Dendritic cell treated with granulocyte-macrophage colony-stimulating factor and Interleukin-4, amounts not matched to agents 40 ng/mL and 50 ng/mL, for 4 days (primary cell): Measurements from ENCODE around the gene MCF2L2.

Experiments used
- H3K27ac Mint-ChIP-seq: one replicate; pipeline ENCODE4 v1.8.0; 2022; ENCODE audit warnings: mild to moderate bottlenecking, mixed read lengths
- H3K27me3 Mint-ChIP-seq: one replicate; pipeline ENCODE4 v1.8.0; 2022; ENCODE audit warnings: mild to moderate bottlenecking, mixed read lengths
- H3K36me3 Mint-ChIP-seq: one replicate; pipeline ENCODE4 v1.8.0; 2022; ENCODE audit warnings: low read depth, mixed read lengths
- H3K4me1 Mint-ChIP-seq: one replicate; pipeline ENCODE4 v1.8.0; 2022; ENCODE audit warnings: low read depth, mixed read lengths
- H3K4me3 Mint-ChIP-seq: one replicate; pipeline ENCODE4 v1.8.0; 2022; ENCODE audit warnings: mild to moderate bottlenecking, moderate library complexity, mixed read lengths
- H3K9me3 Mint-ChIP-seq: one replicate; pipeline ENCODE4 v1.8.0; 2022; ENCODE audit warnings: mixed read lengths
- intact Hi-C: fragments of 100-400 bp; cut with micrococcal nuclease; formaldehyde crosslinking; loops from one replicate; pipeline ENCODE4 v1.15.0; 2022

MCF2L2 gene

GRCh38 chr3:183328823-183329222, 99.6 kb downstream of the MCF2L2 start:
- Mint-ChIP-seq H3K4me3 (no peak overlapping the region), H3K27me3 (peaks cover 8% of the 10 kb centered on the region), H3K27ac (no peak overlapping the region), H3K9me3 (no peaks in the 10 kb centered on the region), H3K36me3 (no peaks in the 10 kb centered on the region), H3K4me1 (peaks cover 24% of the 10 kb centered on the region)
- intact Hi-C loops: no loop called here

- Mint-ChIP-seq H3K27ac (no peak overlapping the region), H3K9me3 (no peaks in the 10 kb centered on the region), H3K36me3 (no peaks in the 10 kb centered on the region), H3K4me1 (peaks cover 25% of the 10 kb centered on the region), H3K4me3 (no peak overlapping the region), H3K27me3 (peaks cover 8% of the 10 kb centered on the region)
- intact Hi-C loops: no loop called here
Measured at GRCh38 chr3:183328164-183328563, 100.3 kb downstream of the MCF2L2 start.

GRCh38 chr3:183327343-183327742, 101.1 kb downstream of the MCF2L2 start:
- Mint-ChIP-seq H3K4me1 (peaks cover 25% of the 10 kb centered on the region), H3K4me3 (no peak overlapping the region), H3K36me3 (no peaks in the 10 kb centered on the region), H3K27me3 (peaks cover 8% of the 10 kb centered on the region), H3K9me3 (no peaks in the 10 kb centered on the region), H3K27ac (no peak overlapping the region)
- intact Hi-C loops: no loop called here

DNA sequence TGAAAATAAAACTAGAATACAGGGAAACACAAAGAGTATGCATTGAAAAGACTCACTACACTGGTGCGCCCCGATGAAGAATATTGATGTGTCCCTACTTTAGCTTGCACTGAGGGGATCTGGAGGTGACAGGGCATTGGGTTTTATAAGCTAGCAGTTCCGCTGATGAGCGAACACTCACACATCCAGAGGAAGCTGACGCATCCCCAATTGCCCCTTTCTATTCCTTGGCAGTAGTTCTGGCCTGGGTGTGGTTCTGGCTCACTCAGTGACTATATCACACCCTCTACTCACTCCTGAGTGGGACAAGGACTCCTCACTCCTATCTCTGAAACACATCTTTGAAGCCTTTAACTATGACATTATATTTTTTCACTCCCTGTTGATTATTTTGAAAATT, 104.3 kb downstream of the MCF2L2 start:
- H3K4me1 Mint-ChIP-seq: peaks cover 22% of the 10 kb centered on the region
- no peaks in the 10 kb centered on the region for H3K36me3 Mint-ChIP-seq
- no peak overlapping the region for H3K4me3 Mint-ChIP-seq
- H3K9me3 Mint-ChIP-seq: no peaks in the 10 kb centered on the region
- peaks cover 4% of the 10 kb centered on the region for H3K27me3 Mint-ChIP-seq
- H3K27ac Mint-ChIP-seq: no peak overlapping the region
- intact Hi-C loops: no loop called here

- intact Hi-C loops: no loop called here
- Mint-ChIP-seq H3K4me3 (no peak overlapping the region), H3K27me3 (no peaks in the 10 kb centered on the region)
Measured at GRCh38 chr3:183319371-183319770, 109.0 kb downstream of the MCF2L2 start.

DNA sequence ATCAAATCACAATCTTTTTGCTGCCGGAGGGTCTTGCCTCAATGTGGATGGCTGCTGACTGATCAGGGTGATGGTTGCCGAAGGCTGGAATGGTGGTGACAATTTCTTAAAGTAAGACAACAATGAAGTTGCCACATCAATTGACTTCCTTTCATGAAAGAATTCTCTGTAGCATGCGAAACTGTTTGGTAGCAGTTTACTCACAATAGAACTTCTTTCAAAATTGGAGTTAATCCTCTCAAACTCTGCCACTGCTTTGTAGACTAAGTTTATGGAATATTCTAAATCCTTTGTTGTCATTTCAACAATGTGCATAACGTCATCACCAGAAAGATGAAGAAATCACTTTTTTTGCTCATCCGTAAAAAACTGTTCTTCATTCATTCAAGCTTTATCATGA, 109.5 kb downstream of the MCF2L2 start:
- Mint-ChIP-seq H3K9me3 (no peaks in the 10 kb centered on the region), H3K4me3 (no peak overlapping the region), H3K27ac (no peak overlapping the region), H3K4me1 (peaks cover 24% of the 10 kb centered on the region), H3K27me3 (no peaks in the 10 kb centered on the region), H3K36me3 (no peaks in the 10 kb centered on the region)
- intact Hi-C loops: no loop called here

More at GRCh38 chr3:183319371-183319770, 109.0 kb downstream of the MCF2L2 start:
- no peak overlapping the region for H3K27ac Mint-ChIP-seq
- no peaks in the 10 kb centered on the region for H3K36me3 Mint-ChIP-seq
- H3K4me1 Mint-ChIP-seq: peaks cover 25% of the 10 kb centered on the region
- no peaks in the 10 kb centered on the region for H3K9me3 Mint-ChIP-seq

DNA sequence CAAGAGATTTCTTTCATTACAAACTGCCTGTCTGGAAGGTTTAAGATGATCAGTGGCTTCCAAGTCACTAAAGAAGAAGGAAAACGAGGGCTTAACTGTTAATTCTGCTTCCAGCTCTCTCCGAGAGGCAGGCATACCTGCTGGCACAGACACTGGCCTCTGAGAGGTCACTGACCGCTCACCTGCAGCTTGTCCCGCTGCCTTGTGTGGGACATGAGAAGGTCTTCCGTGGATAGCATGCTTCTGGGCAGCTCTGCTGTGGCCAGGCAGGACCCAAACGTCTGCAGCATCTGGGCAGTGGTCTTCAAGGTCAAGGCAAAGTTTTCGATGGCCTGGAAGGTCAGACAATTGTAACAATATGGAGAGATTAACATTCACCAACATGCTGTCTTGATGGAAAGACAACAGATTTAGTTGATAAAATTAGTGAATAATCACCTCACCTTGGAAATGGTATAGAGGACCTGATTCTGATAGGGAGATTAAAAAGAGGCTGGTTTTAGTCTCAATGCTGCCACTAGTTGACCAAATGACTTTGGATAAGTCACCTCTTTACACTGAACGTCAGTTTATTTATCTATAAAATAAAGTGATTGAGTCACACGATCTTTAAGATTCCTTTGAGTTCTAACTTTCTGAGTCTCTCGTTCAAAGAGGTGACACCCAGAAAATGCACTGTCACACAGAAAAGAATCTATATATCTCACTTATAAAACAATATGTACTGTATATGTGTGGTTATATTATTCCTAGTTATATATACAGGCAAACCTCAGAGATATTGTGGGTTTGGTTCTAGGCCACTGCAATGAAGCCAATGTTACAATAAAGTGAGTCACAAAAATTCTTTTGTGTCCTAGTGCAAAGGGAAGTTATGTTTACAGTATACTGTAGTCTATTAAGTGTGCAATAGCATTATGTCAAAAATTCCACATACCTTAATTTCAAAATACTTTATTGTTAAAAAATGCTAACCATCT, 110.2 kb downstream of the MCF2L2 start:
- Mint-ChIP-seq H3K27ac (no peak overlapping the region), H3K4me1 (peaks cover 30% of the 10 kb centered on the region), H3K9me3 (no peaks in the 10 kb centered on the region), H3K27me3 (no peaks in the 10 kb centered on the region), H3K36me3 (no peaks in the 10 kb centered on the region), H3K4me3 (no peak overlapping the region)
- intact Hi-C loops: no loop called here

- Mint-ChIP-seq H3K27me3 (no peaks in the 10 kb centered on the region), H3K9me3 (no peaks in the 10 kb centered on the region), H3K36me3 (no peaks in the 10 kb centered on the region), H3K4me3 (no peak overlapping the region), H3K4me1 (peaks cover 39% of the 10 kb centered on the region), H3K27ac (no peak overlapping the region)
- intact Hi-C loops: no loop called here
Measured at GRCh38 chr3:183317271-183317670, 111.1 kb downstream of the MCF2L2 start.

DNA sequence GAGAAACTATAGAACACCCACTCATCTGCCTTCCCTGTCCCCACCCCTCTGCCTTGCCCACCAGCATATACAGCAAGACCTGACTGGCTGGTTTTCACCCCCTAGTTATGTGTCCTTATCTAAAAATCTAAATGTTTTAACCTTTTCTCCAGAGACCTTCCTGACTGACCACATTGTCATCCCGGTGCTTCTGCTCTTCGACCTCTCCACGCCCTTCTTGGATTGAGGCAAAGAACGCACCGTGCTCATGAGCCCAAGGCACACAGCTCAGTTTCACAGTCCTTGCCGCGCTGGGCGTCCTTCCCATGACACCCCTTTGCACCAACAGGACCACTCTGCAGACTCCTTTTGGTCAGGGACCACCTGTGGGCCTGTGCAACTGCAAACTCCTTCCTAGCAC, 112.7 kb downstream of the MCF2L2 start:
- Mint-ChIP-seq H3K4me1 (peaks cover 48% of the 10 kb centered on the region), H3K36me3 (no peaks in the 10 kb centered on the region), H3K9me3 (no peaks in the 10 kb centered on the region), H3K4me3 (no peak overlapping the region), H3K27me3 (no peaks in the 10 kb centered on the region), H3K27ac (no peak overlapping the region)
- intact Hi-C loops: no loop called here

GRCh38 chr3:183313764-183314163, 114.7 kb downstream of the MCF2L2 start:
- H3K27ac Mint-ChIP-seq: peak overlapping the region; percentile 74
- H3K27me3 Mint-ChIP-seq: no peaks in the 10 kb centered on the region

GRCh38 chr3:183313351-183313750, 115.1 kb downstream of the MCF2L2 start:
- no peaks in the 10 kb centered on the region for H3K27me3 Mint-ChIP-seq
- intact Hi-C loops: no loop called here
- H3K4me1 Mint-ChIP-seq: peaks cover 60% of the 10 kb centered on the region
- H3K4me3 Mint-ChIP-seq: no peak overlapping the region
- no peaks in the 10 kb centered on the region for H3K36me3 Mint-ChIP-seq
- peak overlapping the region; percentile 74 for H3K27ac Mint-ChIP-seq
- H3K9me3 Mint-ChIP-seq: no peaks in the 10 kb centered on the region

More at GRCh38 chr3:183313764-183314163, 114.7 kb downstream of the MCF2L2 start:
- Mint-ChIP-seq H3K4me3 (no peak overlapping the region), H3K4me1 (peaks cover 57% of the 10 kb centered on the region), H3K9me3 (no peaks in the 10 kb centered on the region), H3K36me3 (no peaks in the 10 kb centered on the region)
- intact Hi-C loops: no loop called here

DNA sequence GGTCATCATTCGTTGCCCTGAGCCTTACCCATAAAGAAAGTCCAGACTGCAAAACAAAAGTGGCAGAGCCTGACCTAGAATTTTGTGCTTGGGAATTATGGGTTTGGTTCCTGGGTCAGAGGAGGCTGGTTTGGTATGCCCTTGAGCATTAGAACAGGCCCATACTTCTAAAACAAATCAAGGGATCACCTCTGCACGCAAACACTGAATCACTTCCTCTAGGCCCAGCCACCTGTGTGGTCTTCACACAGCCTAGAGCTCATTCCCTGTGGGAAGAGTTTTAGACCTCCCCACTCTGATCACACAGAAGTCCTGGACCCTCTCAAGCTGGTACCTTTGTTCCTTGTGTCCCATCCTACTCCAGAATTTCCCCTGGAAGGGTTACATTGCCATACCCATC, 116.0 kb downstream of the MCF2L2 start:
- Mint-ChIP-seq H3K27ac (peak overlapping the region; percentile 74), H3K27me3 (no peaks in the 10 kb centered on the region), H3K4me1 (peaks cover 62% of the 10 kb centered on the region)

GRCh38 chr3:183310936-183311335, 117.5 kb downstream of the MCF2L2 start:
- Mint-ChIP-seq H3K4me1 (peaks cover 77% of the 10 kb centered on the region), H3K27ac (no peak overlapping the region), H3K4me3 (no peak overlapping the region), H3K27me3 (no peaks in the 10 kb centered on the region), H3K9me3 (no peaks in the 10 kb centered on the region), H3K36me3 (no peaks in the 10 kb centered on the region)
- intact Hi-C loops: no loop called here

More for the DNA sequence above, 116.0 kb downstream of the MCF2L2 start:
- no peaks in the 10 kb centered on the region for H3K36me3 Mint-ChIP-seq
- no peaks in the 10 kb centered on the region for H3K9me3 Mint-ChIP-seq
- no peak overlapping the region for H3K4me3 Mint-ChIP-seq
- intact Hi-C loops: no loop called here

GRCh38 chr3:183309276-183309675, 119.1 kb downstream of the MCF2L2 start:
- H3K27me3 Mint-ChIP-seq: no peaks in the 10 kb centered on the region
- intact Hi-C loops: loop anchor here (5.0 kb wide), 2 partner anchors 37 to 68 kb away; no protein-coding TSS in a partner anchor
- H3K27ac Mint-ChIP-seq: peak overlapping the region; percentile 64
- H3K4me3 Mint-ChIP-seq: no peak overlapping the region
- H3K4me1 Mint-ChIP-seq: peaks cover 79% of the 10 kb centered on the region
- H3K9me3 Mint-ChIP-seq: no peaks in the 10 kb centered on the region
- no peaks in the 10 kb centered on the region for H3K36me3 Mint-ChIP-seq
